Astrocyte of the spinal cord (primary cell): ENCODE measurements around the gene EIF3A.

Experiments used
- DNase-seq: peaks from one replicate; pipeline ENCODE4 v3.0.0; 2011; ENCODE audit warnings: low read depth, low spot score
- H3K4me3 ChIP-seq: 2 replicates; pipeline ENCODE4 v1.5.1; 2011; ENCODE audit warnings: low read depth, mild to moderate bottlenecking, low read length, moderate library complexity
- in situ Hi-C: cut with HindIII; loops from 2 replicates; pipeline ENCODE4 v1.10.0; 2017; ENCODE audit warnings: low sequenced_read_pairs
- TF ChIP-seq, protein P1 (sequence below): IDR thresholded peaks from 2 replicates; pipeline ENCODE4 v1.5.1; 2012; ENCODE audit warnings: low read depth, mild to moderate bottlenecking, low read length, inconsistent platforms

Gene EIF3A

DNA sequence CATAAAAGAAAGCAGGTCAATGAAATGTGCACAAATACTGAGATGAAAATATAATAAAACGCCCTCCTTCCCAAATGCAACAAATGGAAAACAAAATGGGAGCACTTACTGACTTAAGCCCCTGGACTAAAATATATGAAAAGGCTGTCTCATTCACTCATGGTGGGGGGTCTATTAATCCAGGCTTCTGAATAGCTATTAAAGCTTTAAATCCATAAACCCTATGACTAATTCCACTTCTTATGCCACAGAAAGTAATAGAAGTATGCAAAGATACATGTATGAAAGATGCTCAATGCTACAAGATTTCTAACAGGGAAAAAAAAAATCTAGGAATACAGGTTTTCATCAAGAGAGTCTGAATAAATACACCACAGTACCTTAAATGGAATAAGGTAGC, 20.5 kb downstream of the EIF3A start:
- TF ChIP-seq, protein P1, sequence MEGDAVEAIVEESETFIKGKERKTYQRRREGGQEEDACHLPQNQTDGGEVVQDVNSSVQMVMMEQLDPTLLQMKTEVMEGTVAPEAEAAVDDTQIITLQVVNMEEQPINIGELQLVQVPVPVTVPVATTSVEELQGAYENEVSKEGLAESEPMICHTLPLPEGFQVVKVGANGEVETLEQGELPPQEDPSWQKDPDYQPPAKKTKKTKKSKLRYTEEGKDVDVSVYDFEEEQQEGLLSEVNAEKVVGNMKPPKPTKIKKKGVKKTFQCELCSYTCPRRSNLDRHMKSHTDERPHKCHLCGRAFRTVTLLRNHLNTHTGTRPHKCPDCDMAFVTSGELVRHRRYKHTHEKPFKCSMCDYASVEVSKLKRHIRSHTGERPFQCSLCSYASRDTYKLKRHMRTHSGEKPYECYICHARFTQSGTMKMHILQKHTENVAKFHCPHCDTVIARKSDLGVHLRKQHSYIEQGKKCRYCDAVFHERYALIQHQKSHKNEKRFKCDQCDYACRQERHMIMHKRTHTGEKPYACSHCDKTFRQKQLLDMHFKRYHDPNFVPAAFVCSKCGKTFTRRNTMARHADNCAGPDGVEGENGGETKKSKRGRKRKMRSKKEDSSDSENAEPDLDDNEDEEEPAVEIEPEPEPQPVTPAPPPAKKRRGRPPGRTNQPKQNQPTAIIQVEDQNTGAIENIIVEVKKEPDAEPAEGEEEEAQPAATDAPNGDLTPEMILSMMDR = no peak
- no peak for DNase-seq
- in situ Hi-C loops = no loop called here
- no peak overlapping the region for H3K4me3 ChIP-seq

DNA sequence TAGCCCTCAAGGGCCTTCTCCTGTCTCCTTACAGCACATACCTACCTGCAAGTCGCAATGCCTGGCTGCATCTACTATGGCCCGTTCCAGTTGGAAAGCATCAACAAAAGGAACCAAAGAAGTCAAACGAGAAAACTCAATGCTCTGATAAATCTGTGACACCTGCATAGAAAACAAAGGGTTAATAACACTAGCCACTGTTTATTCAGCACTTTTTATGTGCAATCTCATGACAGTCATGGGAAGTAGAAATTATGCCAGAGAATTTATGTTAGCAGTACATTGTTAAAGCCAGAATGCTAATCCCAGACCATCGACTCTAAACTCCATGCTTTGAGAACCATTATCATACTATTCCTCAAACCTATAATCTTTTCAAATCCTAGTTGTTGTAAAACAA, 21.1 kb downstream of the EIF3A start:
- no peak overlapping the region for H3K4me3 ChIP-seq
- TF ChIP-seq, protein P1 = no peak
- in situ Hi-C loops = no loop called here
- DNase-seq = no peak

DNA sequence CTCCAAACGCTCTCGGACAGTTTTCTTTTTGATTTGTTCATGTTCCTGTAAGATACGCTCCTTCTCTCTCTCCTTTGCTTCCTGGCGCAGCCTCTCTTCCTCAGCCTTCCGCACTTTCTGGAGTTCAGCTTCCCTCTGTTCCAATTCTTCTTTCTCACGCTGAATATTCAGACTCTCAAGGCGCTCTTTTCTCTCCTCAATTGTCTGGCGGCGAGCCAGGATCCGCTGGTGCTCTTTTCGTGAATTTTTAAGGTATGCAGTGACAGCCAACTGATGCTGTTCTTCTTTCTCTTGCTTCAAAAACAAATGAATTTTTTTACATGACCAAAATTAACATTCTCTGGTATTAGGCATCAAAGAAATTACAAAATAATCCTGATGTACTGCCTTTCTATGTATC, 22.6 kb downstream of the EIF3A start:
- no peak overlapping the region for H3K4me3 ChIP-seq
- in situ Hi-C loops = no loop called here
- DNase-seq = no peak
- TF ChIP-seq, protein P1 = no peak

DNA sequence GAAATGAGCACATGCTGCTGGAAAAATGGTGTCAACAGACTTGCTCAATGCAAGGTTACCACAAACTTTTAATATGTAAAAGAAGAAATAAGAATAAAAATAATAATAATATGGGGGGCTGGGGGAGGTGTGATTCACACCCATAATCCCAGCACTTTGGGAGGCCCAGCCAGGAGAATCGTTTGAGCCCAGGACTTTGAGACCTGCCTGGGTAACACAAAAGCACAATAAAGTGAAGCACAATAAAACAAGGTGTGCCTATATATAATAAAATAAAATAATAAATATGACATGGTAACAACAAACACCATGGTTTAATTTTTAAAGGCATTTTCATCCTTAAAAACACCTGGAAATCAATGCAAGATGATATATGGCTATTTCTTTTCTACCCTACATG, 25.1 kb downstream of the EIF3A start:
- in situ Hi-C loops = no loop called here
- no peak for DNase-seq
- H3K4me3 ChIP-seq = no peak overlapping the region
- TF ChIP-seq, protein P1 = no peak

DNA sequence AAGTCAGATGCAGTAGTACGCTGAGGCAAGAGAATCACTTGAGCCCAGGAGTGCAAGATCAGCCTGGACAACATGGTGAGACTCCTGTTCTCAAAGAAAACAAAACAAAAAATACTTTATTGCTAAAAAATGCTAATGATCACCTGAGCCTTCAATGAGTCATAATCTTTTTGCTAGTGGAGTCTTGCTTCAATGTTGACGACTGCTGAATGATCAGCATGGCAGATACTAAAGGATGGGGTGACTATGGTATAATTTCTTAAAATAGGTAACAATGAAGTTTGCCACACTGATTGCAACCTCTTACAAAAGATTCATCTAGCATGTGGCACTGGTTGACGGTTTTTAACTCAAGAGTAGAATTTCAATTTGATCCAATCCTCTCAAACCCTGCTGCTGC, 28.8 kb downstream of the EIF3A start:
- in situ Hi-C loops = no loop called here

DNA sequence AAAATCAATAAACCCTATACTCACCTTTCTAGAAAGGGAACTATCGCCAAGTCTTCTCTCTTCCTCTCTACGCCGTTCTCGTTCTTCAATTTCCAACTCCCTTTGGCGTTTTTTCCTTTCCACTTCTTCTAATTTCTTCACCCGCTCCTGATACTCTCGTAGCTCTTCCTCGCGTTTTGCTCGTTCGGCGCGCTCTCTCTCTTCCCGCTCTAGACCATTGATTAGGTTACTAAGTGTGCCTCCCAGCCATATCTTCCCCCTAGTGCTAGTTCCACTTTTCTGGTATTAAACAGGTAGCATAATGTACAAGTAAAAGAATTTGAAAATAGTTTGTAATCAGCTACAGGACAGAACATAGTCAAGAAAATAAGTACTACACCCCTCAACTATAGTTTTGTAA, 30.8 kb downstream of the EIF3A start:
- TF ChIP-seq, protein P1 = no peak
- no peak for DNase-seq
- H3K4me3 ChIP-seq = no peak overlapping the region
- in situ Hi-C loops = no loop called here

More for the DNA sequence above, 28.8 kb downstream of the EIF3A start:
- TF ChIP-seq, protein P1 = no peak
- H3K4me3 ChIP-seq = no peak overlapping the region
- DNase-seq = no peak

DNA sequence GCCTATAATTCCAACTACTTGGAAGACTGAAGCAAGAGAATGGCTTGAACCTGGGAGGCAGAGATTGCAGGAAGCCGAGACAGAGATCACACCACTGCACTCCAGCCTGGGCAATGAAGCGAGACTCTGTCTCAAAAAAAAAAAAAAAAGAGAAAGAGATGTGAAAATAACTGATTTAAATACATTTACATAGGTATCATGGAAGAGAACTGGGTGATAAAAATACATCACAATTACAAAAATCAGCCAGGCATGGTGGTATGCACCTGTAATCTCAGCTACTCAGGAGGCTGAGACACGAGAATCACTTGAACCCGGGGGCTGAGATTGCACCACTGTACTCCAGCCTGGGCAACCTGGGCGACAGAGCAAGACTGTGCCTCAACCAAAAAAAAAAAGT, 31.3 kb downstream of the EIF3A start:
- TF ChIP-seq, protein P1 = no peak

More for the DNA sequence above, 31.3 kb downstream of the EIF3A start:
- no peak overlapping the region for H3K4me3 ChIP-seq
- no peak for DNase-seq
- in situ Hi-C loops = no loop called here
